Activated B cell treated with CpG ODN at 0.5 μM for 24 hours (primary cell): ENCODE results near the gene FLRT2. TPM values are rescaled to one million over a fixed set of nuclear protein-coding genes. Genes with fewer than 3 reads are reported as not detected.

Experiments
- ATAC-seq: fragments of 200-7000 bp; cut with Tn5 transposase; one replicate; pipeline ENCODE4 v1.10.0; 2021; ENCODE audit warnings: low read depth, mild to moderate bottlenecking, moderate library complexity
- CTCF ChIA-PET: fragments of 350-600 bp; sonication (Branson Sonifier 250); formaldehyde crosslinking; loops from one replicate; lab custom pipeline; 2021; ENCODE audit warnings: antibody characterized with exemption; lab: Charles Lee
- POLR2A ChIA-PET: fragments of 350-600 bp; sonication (Branson Sonifier 250); formaldehyde crosslinking; loops from one replicate; lab custom pipeline; 2021; ENCODE audit warnings: antibody characterized with exemption; lab: Charles Lee
- DNase-seq: peaks from one replicate; pipeline ENCODE4 v3.0.0; 2022
- H3K27ac Mint-ChIP-seq: one replicate; pipeline ENCODE4 v1.8.0; 2020; ENCODE audit warnings: mixed read lengths
- H3K27me3 Mint-ChIP-seq: one replicate; pipeline ENCODE4 v1.8.0; 2021; ENCODE audit warnings: mixed read lengths
- H3K36me3 Mint-ChIP-seq: one replicate; pipeline ENCODE4 v1.8.0; 2021; ENCODE audit warnings: low read depth, mixed read lengths
- H3K4me1 Mint-ChIP-seq: one replicate; pipeline ENCODE4 v1.8.0; 2021; ENCODE audit warnings: mixed read lengths
- H3K4me3 Mint-ChIP-seq: one replicate; pipeline ENCODE4 v1.8.0; 2020; ENCODE audit warnings: mild to moderate bottlenecking, mixed read lengths
- H3K9me3 Mint-ChIP-seq: one replicate; pipeline ENCODE4 v1.8.0; 2020; ENCODE audit warnings: mixed read lengths
- intact Hi-C: fragments of 100-400 bp; cut with micrococcal nuclease; formaldehyde crosslinking; loops from one replicate; pipeline ENCODE4 v1.15.1; 2024
- total RNA-seq: library from RNA; stranded (reverse); gene quantifications from 2 replicates; pipeline ENCODE4 v1.2.3, GENCODE V29; 2022
- TF ChIP-seq, protein P1 (sequence below): fragments of 200-600 bp; IDR thresholded peaks from one replicate; pipeline ENCODE4 v1.8.0; 2022; ENCODE audit warnings: antibody characterized with exemption, mild to moderate bottlenecking

Gene FLRT2
- total RNA-seq, 1 donor from 2014 or later: not detected

DNA sequence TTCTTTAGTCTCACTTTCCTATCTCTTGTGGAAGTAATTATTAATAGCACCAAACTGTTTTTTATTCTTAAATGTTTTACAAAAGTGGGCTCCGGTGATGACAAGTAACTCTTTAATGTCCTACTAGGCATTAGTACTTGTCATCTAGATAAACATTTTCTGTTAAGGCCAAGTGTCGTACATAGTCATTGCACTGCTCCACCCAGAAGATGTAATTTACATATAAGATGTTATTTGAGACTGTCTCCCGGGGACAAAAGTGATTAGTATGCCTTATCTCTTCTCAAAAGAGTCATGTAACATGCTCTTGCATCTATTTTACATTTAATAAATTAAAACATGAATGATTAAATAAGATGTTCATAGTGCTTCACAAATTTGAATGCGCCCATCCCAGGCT lies 88.4 kb downstream of the FLRT2 start:
- TF ChIP-seq, protein P1, sequence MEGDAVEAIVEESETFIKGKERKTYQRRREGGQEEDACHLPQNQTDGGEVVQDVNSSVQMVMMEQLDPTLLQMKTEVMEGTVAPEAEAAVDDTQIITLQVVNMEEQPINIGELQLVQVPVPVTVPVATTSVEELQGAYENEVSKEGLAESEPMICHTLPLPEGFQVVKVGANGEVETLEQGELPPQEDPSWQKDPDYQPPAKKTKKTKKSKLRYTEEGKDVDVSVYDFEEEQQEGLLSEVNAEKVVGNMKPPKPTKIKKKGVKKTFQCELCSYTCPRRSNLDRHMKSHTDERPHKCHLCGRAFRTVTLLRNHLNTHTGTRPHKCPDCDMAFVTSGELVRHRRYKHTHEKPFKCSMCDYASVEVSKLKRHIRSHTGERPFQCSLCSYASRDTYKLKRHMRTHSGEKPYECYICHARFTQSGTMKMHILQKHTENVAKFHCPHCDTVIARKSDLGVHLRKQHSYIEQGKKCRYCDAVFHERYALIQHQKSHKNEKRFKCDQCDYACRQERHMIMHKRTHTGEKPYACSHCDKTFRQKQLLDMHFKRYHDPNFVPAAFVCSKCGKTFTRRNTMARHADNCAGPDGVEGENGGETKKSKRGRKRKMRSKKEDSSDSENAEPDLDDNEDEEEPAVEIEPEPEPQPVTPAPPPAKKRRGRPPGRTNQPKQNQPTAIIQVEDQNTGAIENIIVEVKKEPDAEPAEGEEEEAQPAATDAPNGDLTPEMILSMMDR: no peak
- no peaks in the 10 kb centered on the region for H3K36me3 Mint-ChIP-seq
- no peak overlapping the region for H3K27ac Mint-ChIP-seq
- H3K9me3 Mint-ChIP-seq: peaks cover 2% of the 10 kb centered on the region
- DNase-seq (no peak), ATAC-seq (no peak)
- H3K4me3 Mint-ChIP-seq: no peak overlapping the region
- POLR2A ChIA-PET: no interaction called here
- CTCF ChIA-PET: no interaction called here
- no peaks in the 10 kb centered on the region for H3K27me3 Mint-ChIP-seq
- intact Hi-C loops: no loop called here
- no peaks in the 10 kb centered on the region for H3K4me1 Mint-ChIP-seq

DNA sequence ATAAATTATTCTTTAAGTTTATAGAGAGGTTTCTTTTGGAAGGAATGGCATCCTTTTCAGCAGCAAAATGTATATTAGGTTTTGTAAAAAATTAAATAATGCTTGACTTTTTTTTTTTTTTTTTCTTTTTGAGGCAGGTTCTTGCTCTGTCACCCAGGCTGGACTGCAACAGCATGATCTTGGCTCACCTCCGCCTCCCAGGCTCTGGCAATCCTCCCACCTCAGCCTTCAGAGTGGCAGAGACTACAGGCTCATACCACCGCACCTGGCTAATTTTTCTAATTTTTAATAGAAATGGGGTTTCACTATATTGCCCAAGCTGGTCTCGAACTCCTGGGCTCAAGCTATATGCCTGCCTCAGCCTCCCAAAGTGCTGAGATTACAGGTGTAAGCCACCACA lies 89.0 kb downstream of the FLRT2 start:
- Mint-ChIP-seq H3K4me3 (no peak overlapping the region), H3K27me3 (no peaks in the 10 kb centered on the region), H3K4me1 (no peaks in the 10 kb centered on the region), H3K36me3 (no peaks in the 10 kb centered on the region), H3K9me3 (peaks cover 2% of the 10 kb centered on the region), H3K27ac (no peak overlapping the region)
- ChIA-PET POLR2A (no interaction called here), CTCF (no interaction called here)
- DNase-seq: no peak
- TF ChIP-seq, protein P1: no peak
- ATAC-seq: no peak
- intact Hi-C loops: no loop called here

DNA sequence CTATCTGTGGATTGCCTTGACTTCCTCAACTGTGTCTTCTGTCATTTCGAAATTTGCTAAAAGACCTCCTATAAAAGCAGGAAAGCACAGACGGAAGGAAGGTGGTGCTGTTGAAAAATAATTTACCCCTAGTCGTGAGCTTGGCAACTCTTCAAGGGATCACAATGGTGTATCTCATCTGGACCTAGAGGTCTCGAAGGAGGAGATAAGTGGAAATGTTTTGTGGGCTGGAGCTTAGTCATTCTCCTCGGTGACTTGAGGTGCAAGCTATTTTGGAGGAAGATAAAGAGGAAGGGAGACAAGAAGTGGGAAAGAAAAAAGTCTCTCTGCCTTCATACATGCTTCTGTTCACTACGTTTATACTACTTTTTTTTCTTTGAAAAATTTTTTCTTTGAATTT lies 89.9 kb downstream of the FLRT2 start:
- ChIA-PET POLR2A (no interaction called here), CTCF (no interaction called here)
- Mint-ChIP-seq H3K4me1 (no peaks in the 10 kb centered on the region), H3K27ac (no peak overlapping the region), H3K36me3 (no peaks in the 10 kb centered on the region), H3K9me3 (peaks cover 2% of the 10 kb centered on the region), H3K4me3 (no peak overlapping the region), H3K27me3 (no peaks in the 10 kb centered on the region)
- no peak for ATAC-seq
- DNase-seq: no peak
- TF ChIP-seq, protein P1: no peak
- intact Hi-C loops: no loop called here

DNA sequence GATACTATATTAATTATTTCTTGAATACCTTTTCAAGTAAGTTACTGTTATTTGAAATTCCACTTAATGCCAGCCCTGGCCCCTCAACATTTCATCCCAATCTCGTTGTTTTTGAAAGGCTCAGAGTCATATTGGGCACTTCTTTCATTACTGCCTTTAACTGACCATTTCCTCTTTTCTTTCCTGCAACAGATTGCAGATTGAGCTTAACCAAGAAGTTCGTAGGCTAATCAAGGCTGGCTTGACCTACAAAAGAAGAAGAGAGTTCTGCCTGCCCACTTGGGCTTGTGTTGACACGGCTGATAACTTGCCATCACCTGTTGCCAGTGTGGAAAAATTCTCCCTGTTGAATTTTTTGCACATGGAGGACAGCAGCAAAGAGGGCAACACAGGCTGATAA lies 91.0 kb downstream of the FLRT2 start:
- intact Hi-C loops: no loop called here

DNA sequence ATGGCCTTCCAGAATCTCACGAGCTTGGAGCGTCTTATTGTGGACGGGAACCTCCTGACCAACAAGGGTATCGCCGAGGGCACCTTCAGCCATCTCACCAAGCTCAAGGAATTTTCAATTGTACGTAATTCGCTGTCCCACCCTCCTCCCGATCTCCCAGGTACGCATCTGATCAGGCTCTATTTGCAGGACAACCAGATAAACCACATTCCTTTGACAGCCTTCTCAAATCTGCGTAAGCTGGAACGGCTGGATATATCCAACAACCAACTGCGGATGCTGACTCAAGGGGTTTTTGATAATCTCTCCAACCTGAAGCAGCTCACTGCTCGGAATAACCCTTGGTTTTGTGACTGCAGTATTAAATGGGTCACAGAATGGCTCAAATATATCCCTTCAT lies 92.2 kb downstream of the FLRT2 start:
- CTCF ChIA-PET: no interaction called here
- Mint-ChIP-seq H3K27me3 (no peaks in the 10 kb centered on the region), H3K9me3 (peaks cover 2% of the 10 kb centered on the region), H3K4me1 (no peaks in the 10 kb centered on the region), H3K4me3 (no peak overlapping the region), H3K27ac (no peak overlapping the region), H3K36me3 (no peaks in the 10 kb centered on the region)
- no peak for DNase-seq
- no peak for ATAC-seq
- intact Hi-C loops: no loop called here
- TF ChIP-seq, protein P1: no peak
- POLR2A ChIA-PET: no interaction called here

More for the DNA sequence above, 91.0 kb downstream of the FLRT2 start:
- Mint-ChIP-seq H3K27ac (no peak overlapping the region), H3K4me3 (no peak overlapping the region), H3K36me3 (no peaks in the 10 kb centered on the region), H3K27me3 (no peaks in the 10 kb centered on the region), H3K9me3 (peaks cover 2% of the 10 kb centered on the region), H3K4me1 (no peaks in the 10 kb centered on the region)
- TF ChIP-seq, protein P1: no peak
- ATAC-seq (no peak), DNase-seq (no peak)
- ChIA-PET CTCF (no interaction called here), POLR2A (no interaction called here)
